Sigmoid colon (tissue), 3 donors: Measurements from ENCODE around the gene ARHGAP10.

Experiments used
- POLR2A ChIP-seq, 2 donors: fragments of 450-650 bp; IDR thresholded peaks; one replicate each; pipeline ENCODE4 v1.6.1; 2016; ENCODE audit warnings: antibody characterized with exemption in 2 of 2, mild to moderate bottlenecking in 2 of 2, moderate library complexity in 2 of 2
- TF ChIP-seq, protein P1 (sequence below), 4 experiments: fragments of 450-650 bp in 3 of 4; fragments of 200-600 bp in 1 of 4; IDR thresholded peaks; one replicate each; pipeline ENCODE4 v1.5.1; 2016 to 2019; ENCODE audit warnings: antibody characterized with exemption in 4 of 4, mild to moderate bottlenecking in 3 of 4, moderate library complexity in 2 of 4

DNA sequence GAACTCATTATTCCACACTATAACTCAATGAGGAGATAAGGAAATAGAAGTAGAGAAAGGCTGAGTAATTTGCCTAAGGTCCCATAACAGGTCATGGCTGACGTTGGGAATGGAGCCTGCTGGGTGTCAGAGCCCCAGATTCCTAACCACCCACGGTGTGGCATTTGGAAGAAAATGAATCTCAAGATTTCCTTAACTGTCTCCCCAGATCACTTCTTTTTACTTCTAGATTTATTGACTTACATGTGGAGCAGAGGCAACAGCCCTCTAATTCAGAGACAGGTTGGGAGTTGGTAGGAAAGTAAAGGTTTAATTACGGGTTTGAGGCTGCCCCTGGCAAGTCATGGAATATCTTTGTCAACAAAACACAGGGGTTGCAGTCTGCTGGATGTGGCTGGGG lies 134.0 kb downstream of the ARHGAP10 start:
- TF ChIP-seq, protein P1, sequence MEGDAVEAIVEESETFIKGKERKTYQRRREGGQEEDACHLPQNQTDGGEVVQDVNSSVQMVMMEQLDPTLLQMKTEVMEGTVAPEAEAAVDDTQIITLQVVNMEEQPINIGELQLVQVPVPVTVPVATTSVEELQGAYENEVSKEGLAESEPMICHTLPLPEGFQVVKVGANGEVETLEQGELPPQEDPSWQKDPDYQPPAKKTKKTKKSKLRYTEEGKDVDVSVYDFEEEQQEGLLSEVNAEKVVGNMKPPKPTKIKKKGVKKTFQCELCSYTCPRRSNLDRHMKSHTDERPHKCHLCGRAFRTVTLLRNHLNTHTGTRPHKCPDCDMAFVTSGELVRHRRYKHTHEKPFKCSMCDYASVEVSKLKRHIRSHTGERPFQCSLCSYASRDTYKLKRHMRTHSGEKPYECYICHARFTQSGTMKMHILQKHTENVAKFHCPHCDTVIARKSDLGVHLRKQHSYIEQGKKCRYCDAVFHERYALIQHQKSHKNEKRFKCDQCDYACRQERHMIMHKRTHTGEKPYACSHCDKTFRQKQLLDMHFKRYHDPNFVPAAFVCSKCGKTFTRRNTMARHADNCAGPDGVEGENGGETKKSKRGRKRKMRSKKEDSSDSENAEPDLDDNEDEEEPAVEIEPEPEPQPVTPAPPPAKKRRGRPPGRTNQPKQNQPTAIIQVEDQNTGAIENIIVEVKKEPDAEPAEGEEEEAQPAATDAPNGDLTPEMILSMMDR (IDR thresholded peaks at IDR 0.05) = no peak
- no peak for TF ChIP-seq POLR2A (IDR thresholded peaks at IDR 0.05)
